ENCODE data around the gene TLL2.

- no peak for TF ChIP-seq POLR2A (IDR thresholded peaks at IDR 0.05)
- no peak for TF ChIP-seq CTCF (IDR thresholded peaks at IDR 0.05)
These were observed 126.6 kb downstream of the TLL2 start for GRCh38 chr10:96387161-96387560.

Data from esophagus squamous epithelium (tissue), 4 donors.